KMS-11 (cell line): ENCODE results near the gene ESM1.

Experiments used
- H2AFZ ChIP-seq: fragments of 200-600 bp; sonication (generic); 2 replicates; pipeline ENCODE4 v1.6.1; 2016; ENCODE audit warnings: antibody characterized with exemption, mixed run types, low read depth
- H3K27ac ChIP-seq: fragments of 200-600 bp; sonication (generic); 2 replicates; pipeline ENCODE4 v1.6.1; 2016; ENCODE audit warnings: mild to moderate bottlenecking, mixed run types
- H3K27me3 ChIP-seq: fragments of 200-600 bp; sonication (generic); 2 replicates; pipeline ENCODE4 v1.6.1; 2017; ENCODE audit warnings: mild to moderate bottlenecking, low read depth, mixed run types, moderate library complexity; ENCODE audit not compliant: insufficient read depth
- H3K36me3 ChIP-seq: fragments of 200-600 bp; sonication (generic); 2 replicates; pipeline ENCODE4 v1.6.1; 2017; ENCODE audit warnings: mild to moderate bottlenecking, mixed run types; ENCODE audit not compliant: insufficient read depth
- H3K4me1 ChIP-seq: fragments of 200-600 bp; sonication (generic); 2 replicates; pipeline ENCODE4 v1.6.1; 2016; ENCODE audit warnings: mild to moderate bottlenecking, low read depth, mixed run types; ENCODE audit not compliant: poor library complexity, severe bottlenecking
- H3K4me2 ChIP-seq: fragments of 200-600 bp; sonication (generic); 2 replicates; pipeline ENCODE4 v1.7.0; 2016; ENCODE audit warnings: mild to moderate bottlenecking, mixed run types
- H3K4me3 ChIP-seq: fragments of 200-600 bp; sonication (generic); IDR thresholded peaks from 2 replicates; pipeline ENCODE4 v1.6.1; 2017; ENCODE audit warnings: low read depth, low read length, mixed read lengths; ENCODE audit not compliant: insufficient read depth
- H3K79me2 ChIP-seq: fragments of 200-600 bp; sonication (generic); 2 replicates; pipeline ENCODE4 v1.6.1; 2016; ENCODE audit warnings: low read depth, mixed run types; ENCODE audit not compliant: insufficient read depth
- H3K9ac ChIP-seq: fragments of 200-600 bp; sonication (generic); 2 replicates; pipeline ENCODE4 v1.6.1; 2016; ENCODE audit warnings: mild to moderate bottlenecking, mixed run types
- H4K20me1 ChIP-seq: fragments of 200-600 bp; sonication (generic); 2 replicates; pipeline ENCODE4 v1.6.1; 2016; ENCODE audit warnings: mild to moderate bottlenecking, mixed run types; ENCODE audit not compliant: insufficient read depth
- CTCF ChIP-seq: fragments of 200-600 bp; sonication (generic); conservative IDR thresholded peaks from 2 replicates; pipeline ENCODE4 v1.6.1; 2017; ENCODE audit warnings: low read depth, mild to moderate bottlenecking, antibody characterized with exemption, low read length, moderate library complexity, mixed read lengths

Gene ESM1

GRCh38 chr5:54991416-54991815, 6.0 kb upstream of the ESM1 start:
- H4K20me1 ChIP-seq, result no peaks in the 10 kb centered on the region
- no peak overlapping the region for H3K4me2 ChIP-seq

GRCh38 chr5:54990841-54991258, 5.5 kb upstream of the ESM1 start:
- Histone ChIP-seq H3K27me3 (no peaks in the 10 kb centered on the region), H4K20me1 (no peaks in the 10 kb centered on the region), H3K9ac (no peak overlapping the region), H3K4me3 (no peak overlapping the region), H3K4me2 (no peak overlapping the region), H3K4me1 (no peaks in the 10 kb centered on the region), H3K79me2 (no peaks in the 10 kb centered on the region), H2AFZ (no peak overlapping the region), H3K36me3 (no peaks in the 10 kb centered on the region), H3K27ac (no peak overlapping the region)
- TF ChIP-seq CTCF, result no peak

More at GRCh38 chr5:54991416-54991815, 6.0 kb upstream of the ESM1 start:
- H3K4me1 ChIP-seq, result no peaks in the 10 kb centered on the region
- no peaks in the 10 kb centered on the region for H3K79me2 ChIP-seq
- no peak overlapping the region for H3K27ac ChIP-seq
- TF ChIP-seq CTCF, result no peak
- H2AFZ ChIP-seq, result no peak overlapping the region
- no peak overlapping the region for H3K4me3 ChIP-seq
- H3K27me3 ChIP-seq, result no peaks in the 10 kb centered on the region
- H3K9ac ChIP-seq, result no peak overlapping the region
- H3K36me3 ChIP-seq, result no peaks in the 10 kb centered on the region

GRCh38 chr5:54988817-54989216, 3.4 kb upstream of the ESM1 start:
- no peak overlapping the region for H3K4me2 ChIP-seq
- no peak for TF ChIP-seq CTCF

GRCh38 chr5:54988218-54988617, 2.8 kb upstream of the ESM1 start:
- no peaks in the 10 kb centered on the region for H3K27me3 ChIP-seq
- H3K4me3 ChIP-seq, result no peak overlapping the region
- no peak overlapping the region for H2AFZ ChIP-seq
- H3K9ac ChIP-seq, result no peak overlapping the region
- H3K79me2 ChIP-seq, result no peaks in the 10 kb centered on the region
- H4K20me1 ChIP-seq, result no peaks in the 10 kb centered on the region
- no peak overlapping the region for H3K4me2 ChIP-seq
- no peak overlapping the region for H3K27ac ChIP-seq
- H3K36me3 ChIP-seq, result no peaks in the 10 kb centered on the region
- TF ChIP-seq CTCF, result no peak
- no peaks in the 10 kb centered on the region for H3K4me1 ChIP-seq

More at GRCh38 chr5:54988817-54989216, 3.4 kb upstream of the ESM1 start:
- no peaks in the 10 kb centered on the region for H3K27me3 ChIP-seq
- H3K27ac ChIP-seq, result no peak overlapping the region
- H3K9ac ChIP-seq, result no peak overlapping the region
- no peak overlapping the region for H2AFZ ChIP-seq
- H3K4me1 ChIP-seq, result no peaks in the 10 kb centered on the region
- no peak overlapping the region for H3K4me3 ChIP-seq
- H4K20me1 ChIP-seq, result no peaks in the 10 kb centered on the region
- H3K36me3 ChIP-seq, result no peaks in the 10 kb centered on the region
- no peaks in the 10 kb centered on the region for H3K79me2 ChIP-seq
